ENCODE results near the gene TNFSF11.

DNA sequence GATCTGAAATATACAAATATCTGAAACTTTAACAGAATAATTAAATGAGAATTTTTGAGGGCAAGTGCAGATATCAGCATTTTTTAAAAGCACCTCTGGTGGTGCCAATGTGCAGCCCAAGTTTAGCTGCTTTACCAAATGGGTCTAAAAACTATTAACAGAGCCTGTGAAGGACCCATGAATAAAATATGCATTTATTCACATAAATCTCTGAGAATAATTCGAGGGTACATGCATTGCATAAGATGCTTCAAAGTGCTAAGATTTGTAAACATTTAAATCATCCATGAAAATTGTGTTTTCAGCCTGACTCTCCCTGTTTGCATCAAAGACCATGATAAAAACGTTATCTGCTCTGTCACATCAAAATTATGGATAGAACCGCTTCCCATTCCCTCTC, 47.1 kb upstream of the TNFSF11 start:
- TF ChIP-seq, protein P1, sequence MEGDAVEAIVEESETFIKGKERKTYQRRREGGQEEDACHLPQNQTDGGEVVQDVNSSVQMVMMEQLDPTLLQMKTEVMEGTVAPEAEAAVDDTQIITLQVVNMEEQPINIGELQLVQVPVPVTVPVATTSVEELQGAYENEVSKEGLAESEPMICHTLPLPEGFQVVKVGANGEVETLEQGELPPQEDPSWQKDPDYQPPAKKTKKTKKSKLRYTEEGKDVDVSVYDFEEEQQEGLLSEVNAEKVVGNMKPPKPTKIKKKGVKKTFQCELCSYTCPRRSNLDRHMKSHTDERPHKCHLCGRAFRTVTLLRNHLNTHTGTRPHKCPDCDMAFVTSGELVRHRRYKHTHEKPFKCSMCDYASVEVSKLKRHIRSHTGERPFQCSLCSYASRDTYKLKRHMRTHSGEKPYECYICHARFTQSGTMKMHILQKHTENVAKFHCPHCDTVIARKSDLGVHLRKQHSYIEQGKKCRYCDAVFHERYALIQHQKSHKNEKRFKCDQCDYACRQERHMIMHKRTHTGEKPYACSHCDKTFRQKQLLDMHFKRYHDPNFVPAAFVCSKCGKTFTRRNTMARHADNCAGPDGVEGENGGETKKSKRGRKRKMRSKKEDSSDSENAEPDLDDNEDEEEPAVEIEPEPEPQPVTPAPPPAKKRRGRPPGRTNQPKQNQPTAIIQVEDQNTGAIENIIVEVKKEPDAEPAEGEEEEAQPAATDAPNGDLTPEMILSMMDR (conservative IDR thresholded peaks at IDR 0.05; ENCODE audit: low read depth in 2 of 2) = no peak
- TF ChIP-seq JUNB (IDR thresholded peaks at IDR 0.05; ENCODE audit: unreplicated experiment) (no peak), EZH2 (IDR thresholded peaks at IDR 0.05; ENCODE audit: low read depth, unreplicated experiment) (no peak)
